HepG2 (cell line): ENCODE results near the gene STPG4. TPM values are rescaled to one million over a fixed set of nuclear protein-coding genes. Genes with fewer than 3 reads are reported as not detected.

Experiments
- ARHGAP35 ChIP-seq: sonication (generic); formaldehyde crosslinking; IDR thresholded peaks from 2 replicates; pipeline ENCODE4 v1.9.0; 2022; ENCODE audit warnings: mild to moderate bottlenecking, inconsistent platforms, moderate library complexity, missing genetic modification reagents, borderline replicate concordance
- ATF7 ChIP-seq, 2 experiments: fragments of 450-650 bp in 1 of 2; sonication (generic) in 1 of 2; formaldehyde crosslinking in 1 of 2; IDR thresholded peaks; 2 replicates each; pipeline versions ENCODE4 v1.4.0 to v1.6.1; 2016 to 2020; ENCODE audit warnings: antibody characterized with exemption in 1 of 2, mild to moderate bottlenecking in 1 of 2, missing genetic modification reagents in 1 of 2
- CCDC6 ChIP-seq: sonication (generic); formaldehyde crosslinking; IDR thresholded peaks from 2 replicates; pipeline ENCODE4 v1.8.1; 2022; ENCODE audit warnings: mild to moderate bottlenecking, missing genetic modification reagents, moderate library complexity
- CEBPB ChIP-seq: IDR thresholded peaks from 2 replicates; pipeline ENCODE4 v1.6.1; 2011; ENCODE audit warnings: low read depth, low read length, improper control_type of control experiment, borderline replicate concordance
- CSRNP1 ChIP-seq: sonication (generic); formaldehyde crosslinking; IDR thresholded peaks from 2 replicates; pipeline ENCODE4 v1.8.1; 2023; ENCODE audit warnings: mild to moderate bottlenecking, missing genetic modification reagents
- HNF1B ChIP-seq: sonication (generic); formaldehyde crosslinking; IDR thresholded peaks from 2 replicates; pipeline ENCODE4 v1.5.1; 2020; ENCODE audit warnings: mild to moderate bottlenecking, moderate library complexity, missing genetic modification reagents
- HOXD1 ChIP-seq: sonication (generic); formaldehyde crosslinking; IDR thresholded peaks from 2 replicates; pipeline ENCODE4 v1.5.0; 2020; ENCODE audit warnings: missing genetic modification reagents
- KAT7 ChIP-seq: IDR thresholded peaks from 2 replicates; pipeline ENCODE4 v1.6.1; 2018; ENCODE audit warnings: borderline replicate concordance, missing compliant biosample characterization
- KDM5A ChIP-seq: fragments of 200-600 bp; sonication (generic); IDR thresholded peaks from 2 replicates; pipeline ENCODE4 v1.7.0; 2018; ENCODE audit warnings: antibody characterized with exemption, mild to moderate bottlenecking, low read length, borderline replicate concordance
- MAFF ChIP-seq: IDR thresholded peaks from 2 replicates; pipeline ENCODE4 v1.6.1; 2011; ENCODE audit warnings: low read depth, low read length, improper control_type of control experiment
- MED13 ChIP-seq: sonication (generic); formaldehyde crosslinking; IDR thresholded peaks from 2 replicates; pipeline ENCODE4 v1.5.0; 2020; ENCODE audit warnings: missing genetic modification reagents
- NFYB ChIP-seq: sonication (generic); formaldehyde crosslinking; IDR thresholded peaks from 2 replicates; pipeline ENCODE4 v1.4.0; 2020; ENCODE audit warnings: missing genetic modification reagents
- PHB2 ChIP-seq: fragments of 450-650 bp; IDR thresholded peaks from 2 replicates; pipeline ENCODE4 v1.6.1; 2018; ENCODE audit not compliant: partially characterized antibody
- PHF5A ChIP-seq: IDR thresholded peaks from one replicate; pipeline ENCODE4 v1.6.1; 2018; ENCODE audit warnings: low read depth, missing genetic modification reagents; ENCODE audit not compliant: unreplicated experiment
- POLR2AphosphoS5 ChIP-seq: IDR thresholded peaks from 2 replicates; pipeline ENCODE4 v1.6.1; 2012; ENCODE audit warnings: low read depth, low read length
- SMAD3 ChIP-seq: sonication (generic); formaldehyde crosslinking; IDR thresholded peaks from 2 replicates; pipeline ENCODE4 v1.4.0; 2020; ENCODE audit warnings: missing genetic modification reagents
- SP2 ChIP-seq: sonication (generic); formaldehyde crosslinking; IDR thresholded peaks from 2 replicates; pipeline ENCODE4 v1.5.1; 2020; ENCODE audit warnings: mild to moderate bottlenecking, missing genetic modification reagents
- TCF7L2 ChIP-seq: IDR thresholded peaks from 2 replicates; pipeline ENCODE4 v1.6.1; 2011; ENCODE audit warnings: mild to moderate bottlenecking, low read depth, low read length, moderate library complexity
- ZNF281 ChIP-seq: sonication (generic); formaldehyde crosslinking; IDR thresholded peaks from 2 replicates; pipeline ENCODE4 v1.4.0; 2020; ENCODE audit warnings: missing genetic modification reagents, borderline replicate concordance
- ZNF441 ChIP-seq: sonication (generic); formaldehyde crosslinking; IDR thresholded peaks from 2 replicates; pipeline ENCODE4 v1.7.0; 2021; ENCODE audit warnings: missing genetic modification reagents, borderline replicate concordance
- ZNF564 ChIP-seq: sonication (generic); formaldehyde crosslinking; IDR thresholded peaks from 2 replicates; pipeline ENCODE4 v1.8.1; 2023; ENCODE audit warnings: mild to moderate bottlenecking, missing genetic modification reagents
- ZSCAN12 ChIP-seq: sonication (generic); formaldehyde crosslinking; IDR thresholded peaks from 2 replicates; pipeline ENCODE4 v1.9.0; 2021; ENCODE audit warnings: mild to moderate bottlenecking, missing genetic modification reagents
- polyA plus RNA-seq, 8 experiments: library from polyadenylated mRNA; depleted of rRNA in 3 of 8; stranded (reverse) in 7 of 8; unstranded in 1 of 8; fragments of >200 nt; fragmentation: Illumina TruSeq in 4 of 8; extraction: Trizol in 4 of 8; gene quantifications; 2 replicates each; pipeline versions ENCODE4 v1.2.1 to v1.2.3, GENCODE V29; 2011 to 2016; ENCODE audit warnings: low read depth in 4 of 8, missing spikeins in 1 of 8, mixed read lengths in 1 of 8; ENCODE audit not compliant: insufficient read depth in 1 of 8
- total RNA-seq, 5 experiments: library from RNA; depleted of rRNA; stranded (reverse); fragments of >200 nt; fragmentation: Illumina TruSeq; extraction: Trizol; gene quantifications; 2 replicates each; pipeline ENCODE4 v1.2.3, GENCODE V29; 2016; ENCODE audit warnings: low read depth in 1 of 5

Gene STPG4
- total and polyA plus RNA-seq, 2 of the 13 experiments (the other 11 are each of a cell fraction or from before 2014, with no cell fraction given), result 0.11 to 0.15 TPM

GRCh38 chr2:47076586-47077441 is 78.3 kb downstream of the STPG4 start (continued):
- TF ChIP-seq HNF1B (CRISPR knock-in tag) (peak; percentile 91), SP2 (CRISPR knock-in tag) (no peak), MAFF (peak; percentile 31), CEBPB (peak; percentile 89; the same call in 1 of the 2 replicates), PHB2 (no peak), ZNF281 (CRISPR knock-in tag) (peak; percentile 84), TCF7L2 (no peak), NFYB (CRISPR knock-in tag) (peak; percentile 30; the same call in 1 of the 2 replicates), ATF7 (IDR thresholded peaks at IDR 0.05) (peak; percentile 92), ATF7 (CRISPR knock-in tag; IDR thresholded peaks at IDR 0.05) (peak; percentile 99), KDM5A (no peak), ARHGAP35 (CRISPR knock-in tag) (0 out of 2 replicates have a peak, but pooled peaks have one; percentile 20), CSRNP1 (CRISPR knock-in tag) (peak; percentile 43; the same call in 1 of the 2 replicates), ZSCAN12 (CRISPR knock-in tag) (no peak), PHF5A (peak; percentile 97), SMAD3 (CRISPR knock-in tag) (peak; percentile 82; the same call in 1 of the 2 replicates), ZNF441 (CRISPR knock-in tag) (no peak), HOXD1 (CRISPR knock-in tag) (peak; percentile 84), MED13 (CRISPR knock-in tag) (peak; percentile 86), CCDC6 (CRISPR knock-in tag) (peak; percentile 58; the same call in 1 of the 2 replicates), ZNF564 (CRISPR knock-in tag) (0 out of 2 replicates have a peak, but pooled peaks have one; percentile 23), POLR2AphosphoS5 (no peak), KAT7 (CRISPR knock-in tag) (peak; percentile 74)
